Effector memory CD8-positive, alpha-beta T cell (primary cell): ENCODE data around the gene FARP2.
"Not testable (repeated sequence)": the region's sequence is repeated elsewhere in the genome, so short reads cannot be mapped to it uniquely, and the experiment has no call there.

Source experiments
- ATAC-seq: fragments of 150-1000 bp; cut with Tn5 transposase; replicated peaks from 2 replicates; pipeline ENCODE4 v1.10.0; 2021; ENCODE audit warnings: mild to moderate bottlenecking, moderate library complexity
- DNase-seq, 3 experiments: peaks; one replicate each; pipeline ENCODE4 v3.0.0; 2021
- H3K27ac Mint-ChIP-seq, 2 donors: one replicate each; pipeline ENCODE4 v1.8.0; 2022; ENCODE audit warnings: mild to moderate bottlenecking in 2 of 2, mixed read lengths in 2 of 2, moderate library complexity in 2 of 2
- H3K27me3 Mint-ChIP-seq, 2 donors: one replicate each; pipeline ENCODE4 v1.8.0; 2022; ENCODE audit warnings: mixed read lengths in 2 of 2
- H3K36me3 Mint-ChIP-seq: one replicate; pipeline ENCODE4 v1.8.0; 2022; ENCODE audit warnings: mild to moderate bottlenecking, moderate library complexity, mixed read lengths; ENCODE audit not compliant: insufficient read depth
- H3K4me1 Mint-ChIP-seq, 2 donors: one replicate each; pipeline ENCODE4 v1.8.0; 2022; ENCODE audit warnings: low read depth in 2 of 2, mixed read lengths in 2 of 2
- H3K4me3 Mint-ChIP-seq, 2 donors: one replicate each; pipeline ENCODE4 v1.8.0; 2022; ENCODE audit warnings: mild to moderate bottlenecking in 2 of 2, mixed read lengths in 2 of 2, moderate library complexity in 2 of 2
- H3K9me3 Mint-ChIP-seq, 2 donors: one replicate each; pipeline ENCODE4 v1.8.0; 2022; ENCODE audit warnings: mixed read lengths in 2 of 2

The FARP2 gene

DNA sequence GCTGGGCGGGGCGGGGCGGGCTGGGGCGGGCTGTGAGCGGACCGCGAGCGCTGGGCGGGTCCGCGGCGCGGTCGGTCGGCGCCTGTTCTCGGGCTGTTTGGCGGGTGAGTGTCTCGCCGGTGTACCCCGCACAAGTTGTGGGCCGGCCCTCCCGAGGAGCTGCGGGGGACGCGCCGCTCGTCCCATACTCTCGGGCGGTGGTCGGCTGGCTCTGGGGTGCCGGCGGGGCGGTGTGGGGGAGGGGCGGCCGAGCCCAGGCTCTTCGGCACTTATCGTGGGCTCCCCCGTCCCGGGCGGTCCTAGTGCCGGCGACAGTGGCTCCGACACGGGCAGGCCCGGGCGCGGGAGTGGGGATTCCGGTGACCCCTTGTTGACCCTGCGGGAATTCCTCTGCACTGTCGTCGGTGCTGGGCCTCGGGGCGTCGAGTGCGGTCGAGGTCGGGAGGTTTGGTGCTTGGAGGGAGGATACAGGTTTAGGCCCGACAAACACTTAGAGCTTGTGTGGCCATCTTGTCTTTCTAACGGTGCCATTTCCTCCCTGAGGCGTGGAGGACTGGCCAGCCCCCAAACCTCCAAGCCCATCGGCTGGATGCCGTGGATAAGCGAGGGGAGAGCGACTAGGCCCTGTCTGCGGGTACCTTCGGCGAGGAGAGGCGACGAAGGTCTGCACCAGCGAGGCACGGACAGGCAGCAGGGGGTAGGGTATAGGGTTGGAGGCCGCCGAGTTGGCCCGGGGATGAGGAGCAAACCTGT lies 40.0 kb upstream of the FARP2 start, which contains the start of gene SEPTIN2:
TSS of gene SEPTIN2 (plus strand) at position 47 of the 753 bp plus-strand sequence. CDS start 8,308 bp downstream, outside the sequence.
- DNase-seq (peak; percentile 72 to 82 (median 77)), ATAC-seq (peak; percentile 45)
- Mint-ChIP-seq H3K9me3 (no peaks in the 10 kb centered on the region), H3K4me1 (peaks cover 54 to 65% of the 10 kb centered on the region in 2 donors), H3K27ac (peak within 1 kb of the TSS; percentile 98 to 99), H3K27me3 (no peaks in the 10 kb centered on the region), H3K36me3 (peaks cover 40% of the 10 kb centered on the region), H3K4me3 (peak within 1 kb of the TSS; percentile 95 to 97)

DNA sequence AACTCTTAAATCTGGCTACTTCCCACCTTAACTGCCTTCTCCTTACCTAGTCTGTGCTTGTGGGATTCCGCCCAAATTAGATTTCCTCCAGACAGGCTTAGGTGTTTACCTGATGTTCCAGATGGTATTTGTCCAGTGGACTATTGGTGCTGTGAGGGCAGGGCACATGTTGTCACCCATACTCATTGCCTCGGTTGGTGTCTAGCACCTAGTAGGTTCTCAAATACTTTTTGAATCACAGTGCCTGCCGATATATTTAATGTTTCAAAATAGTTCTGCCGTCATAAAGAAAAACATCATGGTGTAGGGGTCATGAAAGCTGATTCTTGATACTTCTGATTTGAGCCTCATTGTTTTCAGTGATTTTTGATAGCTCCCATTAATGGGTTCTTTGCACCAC lies 39.3 kb upstream of the FARP2 start:
- H3K36me3 Mint-ChIP-seq = peaks cover 40% of the 10 kb centered on the region
- ATAC-seq = no peak

DNA sequence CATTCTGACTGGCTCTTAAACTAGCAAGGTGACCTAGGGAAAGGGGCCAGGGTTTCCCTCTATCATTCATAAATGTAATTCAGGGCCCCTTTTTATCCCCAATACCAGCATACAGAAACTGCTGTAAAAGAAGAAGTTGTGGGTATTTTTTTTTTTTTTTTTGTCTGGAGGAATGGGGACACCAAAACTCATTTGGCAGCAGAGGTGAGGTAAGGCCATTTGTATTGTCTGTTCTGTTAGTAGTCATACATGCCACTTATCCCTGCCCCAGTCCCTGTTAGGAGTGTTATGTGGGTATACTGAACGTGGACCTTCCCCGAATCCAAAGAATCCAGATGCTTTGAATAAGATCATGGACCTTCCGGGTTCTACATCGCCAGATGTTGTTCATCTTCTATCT lies 38.7 kb upstream of the FARP2 start:
- peak overlapping the region; percentile 98 to 99 for H3K27ac Mint-ChIP-seq
- DNase-seq = no peak
- H3K27me3 Mint-ChIP-seq = no peaks in the 10 kb centered on the region
- H3K4me3 Mint-ChIP-seq = peak overlapping the region; percentile 95 to 97
- no peaks in the 10 kb centered on the region for H3K9me3 Mint-ChIP-seq
- peaks cover 40% of the 10 kb centered on the region for H3K36me3 Mint-ChIP-seq
- H3K4me1 Mint-ChIP-seq = peaks cover 54 to 67% of the 10 kb centered on the region in 2 donors
- no peak for ATAC-seq

More for the DNA sequence above, 39.3 kb upstream of the FARP2 start:
- peak overlapping the region; percentile 98 to 99 for H3K27ac Mint-ChIP-seq
- peaks cover 56 to 67% of the 10 kb centered on the region in 2 donors for H3K4me1 Mint-ChIP-seq
- H3K27me3 Mint-ChIP-seq = no peaks in the 10 kb centered on the region
- DNase-seq = no peak
- H3K4me3 Mint-ChIP-seq = peak overlapping the region; percentile 95 to 97
- H3K9me3 Mint-ChIP-seq = no peaks in the 10 kb centered on the region

DNA sequence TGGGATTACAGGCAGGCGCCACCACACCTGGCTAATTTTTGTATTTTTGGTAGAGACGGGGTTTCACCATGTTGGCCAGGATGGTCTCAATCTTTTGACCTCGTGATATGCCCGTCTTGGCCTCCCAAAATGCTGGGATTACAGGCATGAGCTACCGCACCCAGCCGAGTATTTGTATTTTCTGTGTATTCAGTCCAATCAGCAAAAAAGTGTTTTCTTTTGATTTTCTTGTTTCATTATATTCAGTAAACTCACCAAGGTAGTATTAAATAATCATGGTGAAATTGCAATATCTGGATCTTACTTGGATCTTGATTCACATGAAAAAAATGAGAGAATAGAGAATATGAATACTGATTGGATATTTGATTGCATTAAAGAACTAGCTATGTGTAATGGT lies 37.3 kb upstream of the FARP2 start:
- Mint-ChIP-seq H3K4me1 (peaks cover 48 to 66% of the 10 kb centered on the region in 2 donors), H3K36me3 (peaks cover 43% of the 10 kb centered on the region), H3K27ac (peak overlapping the region; percentile 98 to 99), H3K4me3 (peak overlapping the region; percentile 36 to 95)
- not testable (repeated sequence) for ATAC-seq, DNase-seq, H3K27me3 Mint-ChIP-seq, H3K9me3 Mint-ChIP-seq

GRCh38 chr2:241320394-241320793 lies 35.7 kb upstream of the FARP2 start:
- DNase-seq (no peak), ATAC-seq (no peak)
- Mint-ChIP-seq H3K4me1 (peaks cover 56 to 70% of the 10 kb centered on the region in 2 donors), H3K36me3 (peaks cover 48% of the 10 kb centered on the region), H3K27me3 (no peaks in the 10 kb centered on the region), H3K9me3 (no peaks in the 10 kb centered on the region), H3K4me3 (peak overlapping the region; percentile 36 to 95), H3K27ac (peak overlapping the region; percentile 49 to 75)

DNA sequence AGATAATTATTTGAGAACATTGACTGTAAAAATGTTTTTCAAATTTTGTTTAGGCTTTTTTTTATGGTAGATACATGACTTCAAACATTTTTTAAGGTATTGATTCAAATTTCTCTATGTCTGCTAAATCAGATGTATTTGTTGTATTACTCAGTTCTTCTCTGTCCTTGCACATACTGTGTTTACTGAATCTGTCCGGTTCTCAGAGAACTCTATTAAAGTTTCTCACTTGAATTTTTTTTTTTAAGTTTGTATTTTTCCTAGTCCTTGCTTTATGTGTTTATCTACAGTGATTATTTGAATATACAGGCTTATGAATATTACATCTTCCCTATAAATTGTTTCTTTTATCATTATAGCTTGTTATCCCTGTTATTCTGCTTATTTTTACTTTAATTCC lies 35.1 kb upstream of the FARP2 start:
- Mint-ChIP-seq H3K4me3 (peak overlapping the region; percentile 6 to 35), H3K27ac (peak overlapping the region; percentile 21 to 49), H3K36me3 (peaks cover 43% of the 10 kb centered on the region), H3K4me1 (peaks cover 57 to 71% of the 10 kb centered on the region in 2 donors), H3K9me3 (no peaks in the 10 kb centered on the region), H3K27me3 (no peaks in the 10 kb centered on the region)
- no peak for DNase-seq
- no peak for ATAC-seq

DNA sequence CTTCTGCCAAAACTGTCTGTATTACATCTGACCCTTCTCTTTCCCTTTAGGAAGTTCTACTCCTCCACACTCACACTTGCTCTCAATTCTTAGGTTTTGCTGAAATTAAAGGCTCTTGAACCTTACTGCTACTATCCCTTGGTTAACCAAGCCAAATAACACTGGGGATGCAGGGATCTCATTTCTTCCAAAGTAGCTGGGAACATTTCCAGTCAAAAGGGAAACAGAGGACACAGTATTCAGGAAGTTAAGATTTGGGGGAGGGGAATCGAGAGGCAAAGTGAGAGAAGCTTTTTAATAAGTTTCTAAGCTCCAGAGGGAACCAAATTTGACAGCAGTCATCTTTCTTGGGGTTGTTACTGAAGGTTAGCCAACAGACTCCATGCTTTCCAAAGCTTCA lies 34.2 kb upstream of the FARP2 start:
- no peak for DNase-seq

GRCh38 chr2:241323778-241324177 lies 32.3 kb upstream of the FARP2 start:
- Mint-ChIP-seq H3K4me1 (peaks cover 39 to 62% of the 10 kb centered on the region in 2 donors), H3K4me3 (no peak overlapping the region), H3K9me3 (no peaks in the 10 kb centered on the region), H3K36me3 (peaks cover 33% of the 10 kb centered on the region), H3K27me3 (no peaks in the 10 kb centered on the region), H3K27ac (no peak overlapping the region)
- ATAC-seq (no peak), DNase-seq (no peak)

More for the DNA sequence above, 34.2 kb upstream of the FARP2 start:
- peak overlapping the region in 1 of 2 donors; percentile 21 for H3K27ac Mint-ChIP-seq
- H3K36me3 Mint-ChIP-seq = peaks cover 39% of the 10 kb centered on the region
- H3K4me3 Mint-ChIP-seq = peak overlapping the region in 1 of 2 donors; percentile 6
- ATAC-seq = no peak
- H3K9me3 Mint-ChIP-seq = no peaks in the 10 kb centered on the region
- H3K4me1 Mint-ChIP-seq = peaks cover 51 to 68% of the 10 kb centered on the region in 2 donors
- no peaks in the 10 kb centered on the region for H3K27me3 Mint-ChIP-seq

DNA sequence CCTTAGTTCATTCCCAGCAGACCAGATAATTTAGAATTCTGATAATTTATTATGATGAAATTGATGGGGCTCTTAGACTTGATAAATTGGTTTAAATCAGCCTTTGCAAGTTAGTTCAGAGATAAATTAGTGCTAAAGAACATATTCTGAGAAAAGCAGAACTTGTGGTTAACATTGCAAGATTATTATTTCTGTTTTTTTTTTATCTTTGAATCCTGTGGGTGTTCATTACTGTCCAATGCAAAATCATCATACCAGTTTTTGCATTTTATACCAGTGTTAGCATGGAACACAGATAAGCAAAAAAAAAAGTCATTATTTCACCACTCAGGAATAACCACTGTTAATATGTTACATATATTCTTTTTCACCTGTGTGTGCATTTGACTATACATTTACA lies 31.3 kb upstream of the FARP2 start:
- H3K27me3 Mint-ChIP-seq = no peaks in the 10 kb centered on the region
- ATAC-seq = no peak
- peaks cover 38% of the 10 kb centered on the region for H3K36me3 Mint-ChIP-seq
- peaks cover 32 to 55% of the 10 kb centered on the region in 2 donors for H3K4me1 Mint-ChIP-seq
- H3K9me3 Mint-ChIP-seq = no peaks in the 10 kb centered on the region
- peak overlapping the region in 1 of 2 donors; percentile 7 for H3K27ac Mint-ChIP-seq
- no peak for DNase-seq
- H3K4me3 Mint-ChIP-seq = no peak overlapping the region

DNA sequence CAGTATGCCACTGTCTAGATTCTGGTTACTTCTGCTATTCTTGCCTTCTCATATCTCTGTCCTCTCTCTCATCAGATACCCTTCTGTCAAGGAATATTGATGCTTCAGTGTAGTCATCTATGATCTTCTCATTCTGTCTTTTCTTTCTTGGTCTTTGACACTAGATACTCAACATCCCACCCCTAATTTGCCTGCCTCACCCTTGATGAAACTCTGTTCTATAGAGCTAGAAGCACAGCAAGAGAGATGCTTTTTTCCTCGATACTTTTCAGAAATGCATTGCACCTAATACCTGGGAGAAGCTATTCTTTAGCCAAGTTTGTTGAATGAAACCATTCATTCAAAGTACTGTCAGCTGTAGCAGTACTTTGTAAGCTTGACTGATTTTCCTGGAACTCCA lies 30.8 kb upstream of the FARP2 start:
- H3K27me3 Mint-ChIP-seq = no peaks in the 10 kb centered on the region
- no peak overlapping the region for H3K4me3 Mint-ChIP-seq
- H3K4me1 Mint-ChIP-seq = peaks cover 28 to 50% of the 10 kb centered on the region in 2 donors
- peak overlapping the region in 1 of 2 donors; percentile 7 for H3K27ac Mint-ChIP-seq
- DNase-seq (no peak), ATAC-seq (no peak)
- H3K9me3 Mint-ChIP-seq = no peaks in the 10 kb centered on the region
- H3K36me3 Mint-ChIP-seq = peaks cover 40% of the 10 kb centered on the region

DNA sequence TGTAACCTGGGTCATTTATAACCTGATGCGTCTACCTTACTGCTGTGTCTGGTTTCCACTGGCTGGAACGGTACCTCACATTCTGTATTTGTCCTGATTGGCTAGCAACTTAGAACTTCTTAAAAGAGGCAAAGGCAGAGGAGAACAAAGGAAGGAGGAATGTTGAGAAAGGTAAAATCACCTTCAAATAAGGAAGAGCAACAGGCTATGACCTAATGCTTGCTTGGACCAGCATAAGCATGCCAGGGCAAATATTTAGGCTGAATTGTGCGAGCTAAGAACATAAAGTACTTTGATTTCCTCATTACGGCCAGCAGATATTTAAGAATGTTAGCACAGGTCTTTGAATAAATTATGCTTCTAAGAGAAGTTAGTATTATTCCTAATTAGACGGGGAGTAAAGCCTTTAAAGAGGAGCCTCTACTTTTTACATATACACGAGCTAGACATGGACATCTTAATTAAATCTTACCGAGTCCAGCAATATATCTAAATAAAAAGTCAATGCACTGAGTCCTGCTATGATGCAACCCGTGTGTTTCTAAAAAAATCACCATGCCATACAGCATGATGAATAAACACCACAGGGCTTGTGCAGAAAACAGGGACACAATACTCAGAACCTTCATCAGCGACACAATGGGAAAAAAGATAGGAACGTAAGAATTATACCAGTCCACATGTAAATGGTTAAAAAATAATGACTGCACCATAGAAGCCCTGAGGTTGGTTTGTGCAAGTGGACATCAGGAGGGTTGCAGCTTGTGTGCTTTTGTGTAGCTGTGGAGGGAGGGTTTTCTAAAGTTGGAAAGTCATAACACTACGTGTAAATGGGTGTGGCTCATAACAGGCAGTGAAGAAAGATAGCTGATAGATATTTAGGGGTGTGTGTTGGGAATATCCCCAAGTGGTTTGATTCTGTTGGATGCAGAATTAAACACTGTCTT lies 26.1 kb upstream of the FARP2 start:
- H3K9me3 Mint-ChIP-seq = no peaks in the 10 kb centered on the region
- H3K4me1 Mint-ChIP-seq = peaks cover 13 to 27% of the 10 kb centered on the region in 2 donors
- peak overlapping the region in 1 of 2 donors; percentile 62 for H3K27ac Mint-ChIP-seq
- peaks cover 40% of the 10 kb centered on the region for H3K36me3 Mint-ChIP-seq
- DNase-seq (no peak), ATAC-seq (no peak)
- H3K4me3 Mint-ChIP-seq = no peak overlapping the region
- no peaks in the 10 kb centered on the region for H3K27me3 Mint-ChIP-seq

GRCh38 chr2:241330616-241330981 lies 25.5 kb upstream of the FARP2 start:
- DNase-seq (no peak), ATAC-seq (no peak)
- Mint-ChIP-seq H3K36me3 (peaks cover 40% of the 10 kb centered on the region), H3K9me3 (no peaks in the 10 kb centered on the region), H3K4me1 (peaks cover 9 to 22% of the 10 kb centered on the region in 2 donors), H3K27me3 (no peaks in the 10 kb centered on the region), H3K27ac (peak overlapping the region in 1 of 2 donors; percentile 62), H3K4me3 (no peak overlapping the region)

DNA sequence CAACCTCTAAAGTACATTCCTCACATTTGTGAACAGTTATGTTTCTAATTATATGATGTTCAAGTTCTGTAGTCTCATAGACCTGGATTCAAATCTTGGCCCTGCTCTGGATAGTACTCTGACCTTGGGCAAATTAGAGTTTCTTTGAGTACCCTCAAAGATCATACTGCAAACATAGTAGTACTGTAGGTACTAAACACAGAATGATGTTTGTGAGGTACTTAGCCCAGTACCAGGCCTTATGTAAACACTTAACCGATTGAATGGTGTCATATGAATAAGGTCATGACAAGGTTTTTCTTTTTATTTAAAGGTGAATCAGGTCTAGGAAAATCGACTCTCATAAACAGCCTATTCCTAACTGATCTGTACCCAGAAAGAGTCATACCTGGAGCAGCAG lies 21.3 kb upstream of the FARP2 start:
- no peaks in the 10 kb centered on the region for H3K9me3 Mint-ChIP-seq
- DNase-seq (no peak), ATAC-seq (no peak)
- H3K27ac Mint-ChIP-seq = no peak overlapping the region
- peaks cover 50% of the 10 kb centered on the region for H3K36me3 Mint-ChIP-seq
- peaks cover 8 to 11% of the 10 kb centered on the region in 2 donors for H3K4me1 Mint-ChIP-seq
- no peaks in the 10 kb centered on the region for H3K27me3 Mint-ChIP-seq
- H3K4me3 Mint-ChIP-seq = no peak overlapping the region
